ENCODE results near the gene RPL37A. TPM values are rescaled to one million over a fixed set of nuclear protein-coding genes. Genes with fewer than 3 reads are reported as not detected.

RPL37A gene
- total and polyA plus RNA-seq, 3 donors from 2014 or later: 806 to 2,664 (median 1,188) TPM

GRCh38 chr2:216492597-216493333, 5.9 kb upstream of the RPL37A start:
- H3K4me1 ChIP-seq: peaks cover 5% of the 10 kb centered on the region
- intact Hi-C loops (cut with DNase I; ENCODE audit: low total_unique reads): no loop called here
- H3K27me3 ChIP-seq: no peaks in the 10 kb centered on the region
- 43 to 47% methylated on average over 6 of the region's 6 CpGs for WGBS, 2 donors
- no peak for TF ChIP-seq POLR2A (IDR thresholded peaks at IDR 0.05)
- no peak for TF ChIP-seq CTCF (IDR thresholded peaks at IDR 0.05)
- H3K4me3 ChIP-seq: no peak overlapping the region
- no peaks in the 10 kb centered on the region for H3K9me3 ChIP-seq
- DNase-seq: no peak
- no peaks in the 10 kb centered on the region for H3K36me3 ChIP-seq (ENCODE audit: low read depth, missing control alignments)
- H3K27ac ChIP-seq: no peak overlapping the region

GRCh38 chr2:216493334-216493685, 5.3 kb upstream of the RPL37A start:
- peaks cover 9% of the 10 kb centered on the region for H3K4me1 ChIP-seq
- no peak for DNase-seq
- no peaks in the 10 kb centered on the region for H3K36me3 ChIP-seq (ENCODE audit: low read depth, missing control alignments)
- H3K27me3 ChIP-seq: no peaks in the 10 kb centered on the region
- WGBS, 2 donors: 76 to 100% methylated on average over 1 of the region's 1 CpG
- intact Hi-C loops (cut with DNase I; ENCODE audit: low total_unique reads): no loop called here
- no peak for TF ChIP-seq POLR2A (IDR thresholded peaks at IDR 0.05)
- H3K9me3 ChIP-seq: no peaks in the 10 kb centered on the region
- H3K27ac ChIP-seq: no peak overlapping the region
- no peak overlapping the region for H3K4me3 ChIP-seq

GRCh38 chr2:216495656-216496055, 3.0 kb upstream of the RPL37A start:
- no peak for TF ChIP-seq POLR2A (IDR thresholded peaks at IDR 0.05)
- no peak for TF ChIP-seq CTCF (IDR thresholded peaks at IDR 0.05)
- Histone ChIP-seq H3K4me1 (peaks cover 17% of the 10 kb centered on the region), H3K4me3 (no peak overlapping the region), H3K36me3 (ENCODE audit: low read depth, missing control alignments) (no peaks in the 10 kb centered on the region), H3K27me3 (no peaks in the 10 kb centered on the region), H3K27ac (no peak overlapping the region), H3K9me3 (no peaks in the 10 kb centered on the region)
- intact Hi-C loops (cut with DNase I; ENCODE audit: low total_unique reads): no loop called here
- no peak for DNase-seq
- 49 to 60% methylated on average over 2 of the region's 2 CpGs for WGBS, 2 donors

GRCh38 chr2:216497382-216498069, 1.1 kb upstream of the RPL37A start:
- WGBS, 2 donors: 66 to 69% methylated on average over 6 of the region's 6 CpGs
- DNase-seq: no peak
- H3K27ac ChIP-seq: peak overlapping the region; percentile 12 to 89
- H3K27me3 ChIP-seq: no peaks in the 10 kb centered on the region
- intact Hi-C loops (cut with DNase I; ENCODE audit: low total_unique reads): no loop called here
- peaks cover 17% of the 10 kb centered on the region for H3K4me1 ChIP-seq
- H3K4me3 ChIP-seq: peak overlapping the region in 1 of 2 donors; percentile 93
- TF ChIP-seq CTCF (IDR thresholded peaks at IDR 0.05): no peak
- no peak for TF ChIP-seq POLR2A (IDR thresholded peaks at IDR 0.05)
- H3K36me3 ChIP-seq (ENCODE audit: low read depth, missing control alignments): no peaks in the 10 kb centered on the region
- H3K9me3 ChIP-seq: no peaks in the 10 kb centered on the region

- H3K9me3 ChIP-seq: no peaks in the 10 kb centered on the region
- intact Hi-C loops (cut with DNase I; ENCODE audit: low total_unique reads): no loop called here
- H3K4me3 ChIP-seq: peak overlapping the region; percentile 86 to 93
- no peaks in the 10 kb centered on the region for H3K27me3 ChIP-seq
- TF ChIP-seq POLR2A (IDR thresholded peaks at IDR 0.05) (no peak), CTCF (IDR thresholded peaks at IDR 0.05) (no peak)
- DNase-seq: no peak
- peaks cover 17% of the 10 kb centered on the region for H3K4me1 ChIP-seq
- H3K27ac ChIP-seq: peak overlapping the region; percentile 12 to 89
- H3K36me3 ChIP-seq (ENCODE audit: low read depth, missing control alignments): no peaks in the 10 kb centered on the region
- WGBS, 2 donors: 7 to 10% methylated on average over 6 of the region's 6 CpGs
Measured at GRCh38 chr2:216498070-216498378, 620 bp upstream of the RPL37A start.
